NT2/D1 (cell line): ENCODE results near the gene NASP.

Experiments used
- DNase-seq: peaks from one replicate; pipeline ENCODE4 v3.0.0-alpha.2; 2011; ENCODE audit warnings: low read depth, low spot score
- H3K27me3 ChIP-seq: 2 replicates; pipeline ENCODE4 v1.6.0; 2011; ENCODE audit warnings: mild to moderate bottlenecking; ENCODE audit not compliant: insufficient read length, insufficient read depth
- H3K36me3 ChIP-seq: 2 replicates; pipeline ENCODE4 v1.6.1; 2011; ENCODE audit warnings: mild to moderate bottlenecking, low read length, mixed read lengths; ENCODE audit not compliant: insufficient read depth, insufficient read length
- H3K4me1 ChIP-seq: 2 replicates; pipeline ENCODE4 v1.5.1; 2011; ENCODE audit not compliant: insufficient read depth, insufficient read length
- H3K4me3 ChIP-seq: 2 replicates; pipeline ENCODE4 v1.5.1; 2011; ENCODE audit warnings: low read depth; ENCODE audit not compliant: insufficient read length
- H3K9ac ChIP-seq: 2 replicates; pipeline ENCODE4 v1.6.0; 2011; ENCODE audit warnings: low read depth; ENCODE audit not compliant: insufficient read length
- H3K9me3 ChIP-seq: 2 replicates; pipeline ENCODE4 v1.5.1; 2011; ENCODE audit warnings: mild to moderate bottlenecking, low read length; ENCODE audit not compliant: insufficient read depth
- SUZ12 ChIP-seq: IDR thresholded peaks from 2 replicates; pipeline ENCODE4 v1.6.1; 2011; ENCODE audit not compliant: insufficient read length, insufficient read depth; ENCODE audit errors: extremely low read depth
- YY1 ChIP-seq: IDR thresholded peaks from 2 replicates; pipeline ENCODE4 v1.6.1; 2011; ENCODE audit not compliant: insufficient read length, insufficient read depth
- ZNF274 ChIP-seq: IDR thresholded peaks from 2 replicates; pipeline ENCODE4 v1.6.1; 2011; ENCODE audit warnings: mild to moderate bottlenecking, low read depth, low read length

NASP gene

DNA sequence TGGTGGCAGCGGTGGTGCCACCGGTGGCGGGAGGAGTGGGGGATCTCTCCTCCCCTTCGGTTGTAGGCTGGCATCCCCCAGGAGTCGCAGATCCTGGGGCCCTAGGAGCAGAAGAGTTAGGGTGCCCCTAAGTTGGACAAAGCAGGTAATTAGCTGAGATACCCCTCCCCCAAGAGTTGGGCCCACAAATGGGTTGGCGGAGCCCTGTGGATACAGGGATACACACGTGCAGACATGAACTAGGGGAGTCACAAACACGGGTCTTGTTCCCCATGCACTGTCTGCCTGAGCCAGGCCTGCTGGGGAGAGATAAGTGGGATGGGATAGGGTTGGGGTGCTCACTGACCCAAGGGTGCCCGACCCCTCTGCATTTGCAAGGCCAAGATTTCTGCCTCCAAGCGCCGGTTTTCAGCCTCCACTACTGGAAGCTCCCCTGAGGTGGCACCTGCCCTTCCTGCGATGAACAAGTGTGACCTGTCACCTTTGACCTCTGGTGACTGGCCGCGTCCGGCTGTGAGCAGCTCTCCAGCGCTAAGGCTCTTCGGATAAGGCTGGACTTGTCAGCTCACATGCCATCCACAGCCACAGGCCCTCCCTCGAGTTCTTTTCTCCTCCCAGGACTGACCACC is 38.2 kb downstream of the NASP start:
- no peak for DNase-seq
- Histone ChIP-seq H3K4me3 (no peak overlapping the region), H3K9ac (no peak overlapping the region), H3K4me1 (peaks cover 3% of the 10 kb centered on the region), H3K36me3 (peaks cover 55% of the 10 kb centered on the region), H3K27me3 (no peaks in the 10 kb centered on the region), H3K9me3 (no peaks in the 10 kb centered on the region)
- TF ChIP-seq SUZ12, result no peak

DNA sequence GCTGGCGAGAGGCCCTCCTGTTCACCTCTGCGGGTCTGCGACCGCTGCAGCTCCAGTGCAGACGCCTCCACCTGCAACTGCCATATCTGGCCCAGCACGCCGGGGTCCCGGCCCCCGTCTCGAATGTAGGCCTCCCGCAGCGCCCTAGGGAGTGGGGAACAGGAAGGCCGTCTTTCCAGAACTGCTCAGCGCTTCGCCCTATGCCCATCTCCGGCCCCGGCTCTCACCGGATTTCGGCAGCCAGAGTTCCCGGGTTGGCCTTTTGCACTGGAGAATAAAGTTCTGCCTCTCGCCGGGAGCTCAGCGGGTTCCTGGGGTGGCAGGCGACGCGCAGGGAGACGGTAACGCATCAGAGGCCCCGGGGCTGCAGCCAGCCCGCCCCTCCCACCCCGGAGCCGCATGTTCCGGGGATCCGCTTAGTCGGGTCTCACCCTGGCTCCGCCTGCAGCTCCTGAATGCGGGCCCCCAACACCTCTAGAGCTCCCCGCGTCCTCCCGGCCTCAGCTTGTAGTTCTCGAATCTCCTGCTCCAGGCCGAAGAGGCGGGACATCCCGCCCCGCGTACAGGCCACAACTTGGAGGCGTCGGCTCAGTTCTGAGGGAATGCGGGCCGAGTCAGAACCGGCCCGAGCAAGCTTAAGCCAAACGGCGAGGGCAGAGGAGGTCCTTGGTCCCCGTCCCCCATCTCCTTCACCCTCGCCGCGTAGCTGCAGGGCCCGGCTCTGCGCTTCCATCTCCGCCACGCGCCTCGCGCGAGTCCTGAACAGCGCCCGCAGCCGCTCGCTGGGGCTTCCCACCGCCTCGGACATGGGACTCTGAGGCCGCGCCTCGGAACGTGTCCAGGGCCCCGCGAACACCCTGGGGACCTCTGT is 38.9 kb downstream of the NASP start:
- Histone ChIP-seq H3K9me3 (no peaks in the 10 kb centered on the region), H3K27me3 (no peaks in the 10 kb centered on the region), H3K9ac (no peak overlapping the region), H3K36me3 (peaks cover 55% of the 10 kb centered on the region), H3K4me3 (no peak overlapping the region), H3K4me1 (peaks cover 3% of the 10 kb centered on the region)
- TF ChIP-seq ZNF274, result no peak
- DNase-seq, result no peak

DNA sequence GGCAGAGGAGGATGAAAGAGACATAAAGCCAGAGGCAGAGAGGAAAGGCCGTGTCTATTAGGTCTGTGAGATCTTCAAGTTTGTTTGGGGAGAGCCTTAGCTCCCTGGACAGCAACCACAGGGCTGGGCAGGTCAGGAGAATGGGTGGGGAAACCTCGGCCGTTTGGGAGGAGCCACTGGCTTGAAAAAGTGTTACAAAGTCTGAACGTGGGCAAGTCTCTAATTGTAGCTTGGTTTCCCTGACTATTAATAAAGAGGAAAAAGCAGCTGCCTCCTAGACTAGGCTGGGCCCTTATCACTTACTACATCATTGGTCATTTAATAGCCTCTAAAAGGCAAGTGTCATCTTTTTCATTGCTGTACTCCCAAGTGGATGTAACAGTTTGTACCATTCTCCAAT is 40.1 kb downstream of the NASP start, which contains the start of gene CCDC17:
Gene CCDC17 (minus strand): TSS at position 83 of the 400 bp plus-strand sequence. CDS start 145 bp downstream, outside the sequence.
- Histone ChIP-seq H3K4me3 (no peak within 1 kb of the TSS), H3K36me3 (peaks cover 53% of the 10 kb centered on the region), H3K27me3 (no peaks in the 10 kb centered on the region), H3K9me3 (no peaks in the 10 kb centered on the region), H3K9ac (no peak within 1 kb of the TSS), H3K4me1 (peaks cover 3% of the 10 kb centered on the region)
- DNase-seq, result no peak
- TF ChIP-seq YY1 (no peak), ZNF274 (no peak), SUZ12 (no peak)

- no peak for TF ChIP-seq YY1
- no peak for TF ChIP-seq ZNF274
- no peak for TF ChIP-seq SUZ12
- Histone ChIP-seq H3K9me3 (no peaks in the 10 kb centered on the region), H3K27me3 (no peaks in the 10 kb centered on the region), H3K9ac (no peak overlapping the region), H3K36me3 (peaks cover 80% of the 10 kb centered on the region), H3K4me1 (no peaks in the 10 kb centered on the region), H3K4me3 (no peak overlapping the region)
- no peak for DNase-seq
Measured at GRCh38 chr1:45629035-45629434, 45.2 kb downstream of the NASP start.

- DNase-seq, result no peak
- TF ChIP-seq YY1 (no peak), ZNF274 (no peak), SUZ12 (no peak)
- no peak overlapping the region for H3K9ac ChIP-seq
- no peak overlapping the region for H3K4me3 ChIP-seq
- H3K36me3 ChIP-seq, result peaks cover 89% of the 10 kb centered on the region
- no peaks in the 10 kb centered on the region for H3K27me3 ChIP-seq
- no peaks in the 10 kb centered on the region for H3K4me1 ChIP-seq
- no peaks in the 10 kb centered on the region for H3K9me3 ChIP-seq
Measured at GRCh38 chr1:45630429-45630828, 46.6 kb downstream of the NASP start.

DNA sequence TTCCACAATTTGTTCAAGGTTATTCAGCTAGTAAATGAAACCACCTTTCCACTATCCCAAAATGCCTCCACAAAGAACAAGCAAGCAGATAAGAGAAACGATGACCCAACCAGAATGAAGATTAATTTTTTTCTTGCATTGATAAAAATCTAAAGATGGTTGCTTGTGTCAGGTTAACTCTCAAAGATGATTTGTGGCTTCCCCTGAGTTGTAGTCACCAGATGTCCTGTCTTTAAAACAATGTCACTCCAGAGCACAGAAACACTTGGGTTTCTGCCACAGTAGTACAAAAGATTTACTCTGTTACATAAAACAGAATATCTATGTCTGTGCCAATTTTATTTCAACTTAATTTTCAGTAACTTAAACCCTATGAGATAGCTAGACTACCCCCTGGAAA is 51.4 kb downstream of the NASP start:
- H3K4me3 ChIP-seq, result no peak overlapping the region
- H3K4me1 ChIP-seq, result no peaks in the 10 kb centered on the region
- H3K9ac ChIP-seq, result no peak overlapping the region
- H3K9me3 ChIP-seq, result no peaks in the 10 kb centered on the region
- peaks cover 95% of the 10 kb centered on the region for H3K36me3 ChIP-seq
- no peaks in the 10 kb centered on the region for H3K27me3 ChIP-seq
- DNase-seq, result no peak
- TF ChIP-seq YY1 (no peak), SUZ12 (no peak), ZNF274 (no peak)

DNA sequence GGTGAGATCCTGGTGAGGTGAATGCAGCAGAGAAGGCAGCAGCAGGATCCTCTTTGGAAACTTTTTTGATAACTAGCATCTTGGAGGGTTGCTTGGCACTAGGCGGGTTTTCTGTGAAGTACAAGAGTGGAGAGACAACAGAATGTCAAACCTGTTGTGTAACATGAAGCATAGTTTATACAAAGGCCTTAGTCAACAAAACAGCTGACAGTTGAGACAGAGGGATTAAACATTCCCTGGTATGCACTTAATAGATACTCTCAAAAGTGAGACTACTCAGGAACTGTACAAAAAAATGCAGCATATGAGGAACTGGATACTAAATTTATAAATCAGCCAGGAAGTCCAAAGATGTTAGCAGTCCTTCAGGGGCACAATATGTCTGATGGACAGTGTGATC is 56.5 kb downstream of the NASP start:
- no peak for TF ChIP-seq SUZ12
- no peak for TF ChIP-seq ZNF274
- TF ChIP-seq YY1, result no peak
- no peaks in the 10 kb centered on the region for H3K27me3 ChIP-seq
- H3K4me3 ChIP-seq, result no peak overlapping the region
- peaks cover 92% of the 10 kb centered on the region for H3K36me3 ChIP-seq
- no peak for DNase-seq
- H3K9ac ChIP-seq, result no peak overlapping the region
- no peaks in the 10 kb centered on the region for H3K9me3 ChIP-seq
- H3K4me1 ChIP-seq, result no peaks in the 10 kb centered on the region

- Histone ChIP-seq H3K27me3 (no peaks in the 10 kb centered on the region), H3K4me1 (no peaks in the 10 kb centered on the region), H3K36me3 (peaks cover 86% of the 10 kb centered on the region)
Measured at GRCh38 chr1:45643321-45643720, 59.5 kb downstream of the NASP start.

More at GRCh38 chr1:45643321-45643720, 59.5 kb downstream of the NASP start:
- no peak for DNase-seq
- no peaks in the 10 kb centered on the region for H3K9me3 ChIP-seq
- no peak overlapping the region for H3K9ac ChIP-seq
- H3K4me3 ChIP-seq, result no peak overlapping the region
- TF ChIP-seq SUZ12, result no peak
- TF ChIP-seq ZNF274, result no peak
- TF ChIP-seq YY1, result no peak
